GM23338 (cell line): ENCODE results near the gene STEAP3. TPM values are rescaled to one million over a fixed set of nuclear protein-coding genes. Genes with fewer than 3 reads are reported as not detected.

Source experiments
- ATAC-seq: fragments of 200-7000 bp; cut with Tn5 transposase; 3 replicates; pipeline ENCODE4 v1.9.1; 2020
- DNase-seq: peaks from one replicate; pipeline ENCODE4 v3.0.0-alpha.2; 2015; ENCODE audit warnings: low spot score
- H2AFZ ChIP-seq: fragments of 200-600 bp; sonication (generic); 2 replicates; pipeline ENCODE4 v1.8.0; 2016; ENCODE audit warnings: antibody characterized with exemption, mild to moderate bottlenecking, moderate library complexity
- H3F3A ChIP-seq: fragments of 200-600 bp; sonication (generic); replicated peaks from 2 replicates; pipeline ENCODE4 v1.8.0; 2017; ENCODE audit warnings: antibody characterized with exemption, mixed run types, low read depth
- H3K27ac ChIP-seq: fragments of 200-600 bp; sonication (generic); 2 replicates; pipeline ENCODE4 v1.6.1; 2016; ENCODE audit warnings: low read depth
- H3K27me3 ChIP-seq: fragments of 200-600 bp; sonication (generic); 2 replicates; pipeline ENCODE4 v1.8.0; 2016; ENCODE audit warnings: mild to moderate bottlenecking, mixed run types, moderate library complexity; ENCODE audit not compliant: insufficient read depth
- H3K36me3 ChIP-seq: fragments of 200-600 bp; sonication (generic); 2 replicates; pipeline ENCODE4 v1.8.0; 2016; ENCODE audit warnings: mild to moderate bottlenecking; ENCODE audit not compliant: insufficient read depth
- H3K4me1 ChIP-seq: fragments of 200-600 bp; sonication (generic); 2 replicates; pipeline ENCODE4 v1.8.0; 2016; ENCODE audit warnings: mild to moderate bottlenecking, moderate library complexity; ENCODE audit not compliant: insufficient read depth
- H3K4me2 ChIP-seq: fragments of 200-600 bp; sonication (generic); 2 replicates; pipeline ENCODE4 v1.7.1; 2017; ENCODE audit warnings: mixed run types
- H3K4me3 ChIP-seq: fragments of 200-600 bp; sonication (generic); 2 replicates; pipeline ENCODE4 v1.6.1; 2016; ENCODE audit warnings: mixed run types
- H3K79me2 ChIP-seq: fragments of 200-600 bp; sonication (generic); replicated peaks from 2 replicates; pipeline ENCODE4 v1.8.0; 2017; ENCODE audit warnings: mild to moderate bottlenecking; ENCODE audit not compliant: insufficient read depth
- H3K9me2 ChIP-seq: fragments of 200-600 bp; sonication (generic); 2 replicates; pipeline ENCODE4 v1.8.0; 2017; ENCODE audit not compliant: insufficient read depth
- H4K20me1 ChIP-seq: fragments of 200-600 bp; sonication (generic); replicated peaks from 2 replicates; pipeline ENCODE4 v1.8.0; 2017; ENCODE audit warnings: mild to moderate bottlenecking; ENCODE audit not compliant: insufficient read depth
- H3K27ac Mint-ChIP-seq: 2 replicates; pipeline ENCODE4 v1.8.0; 2020; ENCODE audit warnings: inconsistent platforms, mild to moderate bottlenecking, moderate library complexity, mixed read lengths
- H3K27me3 Mint-ChIP-seq: 3 replicates; pipeline ENCODE4 v1.8.0; 2022; ENCODE audit warnings: low read depth, mild to moderate bottlenecking, moderate library complexity, mixed read lengths, inconsistent platforms; ENCODE audit not compliant: insufficient read depth, poor library complexity
- H3K36me3 Mint-ChIP-seq: 3 replicates; pipeline ENCODE4 v1.8.0; 2021; ENCODE audit warnings: low read depth, mild to moderate bottlenecking, inconsistent platforms, moderate library complexity, mixed read lengths
- H3K4me1 Mint-ChIP-seq: 3 replicates; pipeline ENCODE4 v1.8.0; 2020; ENCODE audit warnings: mild to moderate bottlenecking, inconsistent platforms, mixed read lengths
- H3K4me3 Mint-ChIP-seq: 3 replicates; pipeline ENCODE4 v1.8.0; 2021; ENCODE audit warnings: moderate library complexity, mild to moderate bottlenecking, inconsistent platforms, mixed read lengths
- H3K9me3 Mint-ChIP-seq: 3 replicates; pipeline ENCODE4 v1.8.0; 2020; ENCODE audit warnings: moderate library complexity, mild to moderate bottlenecking, inconsistent platforms, mixed read lengths
- NANOG ChIP-seq: IDR thresholded peaks from 2 replicates; pipeline ENCODE4 v1.6.1; 2016; ENCODE audit warnings: antibody characterized with exemption, borderline replicate concordance
- POLR2AphosphoS5 ChIP-seq: IDR thresholded peaks from 2 replicates; pipeline ENCODE4 v1.6.1; 2016; ENCODE audit warnings: antibody characterized with exemption, low read depth
- ZNF331 ChIP-seq: fragments of 250-450 bp; sonication (Bioruptor Pico); IDR thresholded peaks from 2 replicates; pipeline ENCODE4 v1.5.0; 2020; ENCODE audit warnings: low read depth, mild to moderate bottlenecking, moderate library complexity
- polyA plus RNA-seq: library from polyadenylated mRNA; unstranded; fragments of >200 nt; fragmentation: Nextera tagmentation; extraction: Ambion mirVana; gene quantifications from 2 replicates; pipeline ENCODE4 v1.2.1, GENCODE V29; 2016
- total RNA-seq: library from RNA; depleted of rRNA; stranded (reverse); fragments of >200 nt; shearing (Covaris generic); gene quantifications from 2 replicates; pipeline ENCODE4 v1.2.3, GENCODE V29; 2014
- TF ChIP-seq, protein P1 (sequence below), 2 experiments: fragments of 200-600 bp in 1 of 2; sonication (generic) in 1 of 2; conservative IDR thresholded peaks; 2 replicates each; pipeline versions ENCODE4 v1.5.1 to v1.6.1; 2016 to 2017; ENCODE audit warnings: antibody characterized with exemption in 2 of 2, low read depth in 2 of 2, mild to moderate bottlenecking in 2 of 2, moderate library complexity in 1 of 2
- TF ChIP-seq, protein P2 (sequence below): fragments of 250-450 bp; sonication (Bioruptor Pico); IDR thresholded peaks from 2 replicates; pipeline ENCODE4 v1.5.0; 2020; ENCODE audit warnings: mild to moderate bottlenecking, moderate library complexity

STEAP3 gene
- total and polyA plus RNA-seq, 2 experiments from 2014 or later = 8.6 to 27.3 TPM

DNA sequence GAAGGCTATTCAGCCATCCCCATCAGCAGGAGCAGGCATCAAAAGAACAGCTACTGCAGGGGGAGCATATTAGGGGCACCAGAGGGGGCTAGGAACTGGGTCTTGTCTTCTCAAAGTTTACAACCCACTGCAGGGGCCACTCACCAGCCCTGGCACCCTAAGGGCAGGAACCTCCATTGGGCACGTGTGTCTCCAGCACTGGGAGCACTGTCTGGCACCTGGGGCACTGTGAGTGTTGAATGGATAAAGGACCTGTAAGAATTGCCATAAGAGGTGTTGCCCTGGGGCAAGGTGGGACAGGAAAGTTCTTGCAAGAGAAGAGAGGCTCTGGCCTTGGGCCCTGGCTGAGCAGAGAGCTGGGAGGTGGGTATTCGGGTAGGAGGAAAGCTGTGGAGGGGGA, 1.4 kb upstream of the STEAP3 start:
- Mint-ChIP-seq H3K27me3 (peaks cover 27% of the 10 kb centered on the region), H3K4me3 (no peak overlapping the region), H3K9me3 (no peaks in the 10 kb centered on the region), H3K36me3 (no peaks in the 10 kb centered on the region), H3K4me1 (peaks cover 48% of the 10 kb centered on the region), H3K27ac (no peak overlapping the region)
- Histone ChIP-seq H3K27me3 (peaks cover 14% of the 10 kb centered on the region), H3K4me1 (peaks cover 44% of the 10 kb centered on the region), H3K79me2 (0 out of 2 replicates have a peak, but pooled peaks cover 5% of the 10 kb centered on the region), H3K4me3 (no peak overlapping the region), H3K9me2 (peaks cover 4% of the 10 kb centered on the region; the same call in 1 of the 2 replicates), H2AFZ (no peak overlapping the region), H3K36me3 (no peaks in the 10 kb centered on the region), H3F3A (no peaks in the 10 kb centered on the region), H4K20me1 (peaks cover 3% of the 10 kb centered on the region; the same call in 1 of the 2 replicates), H3K27ac (no peak overlapping the region), H3K4me2 (peak overlapping the region; percentile 26; the same call in 1 of the 2 replicates)
- no peak for TF ChIP-seq NANOG
- TF ChIP-seq, protein P1, sequence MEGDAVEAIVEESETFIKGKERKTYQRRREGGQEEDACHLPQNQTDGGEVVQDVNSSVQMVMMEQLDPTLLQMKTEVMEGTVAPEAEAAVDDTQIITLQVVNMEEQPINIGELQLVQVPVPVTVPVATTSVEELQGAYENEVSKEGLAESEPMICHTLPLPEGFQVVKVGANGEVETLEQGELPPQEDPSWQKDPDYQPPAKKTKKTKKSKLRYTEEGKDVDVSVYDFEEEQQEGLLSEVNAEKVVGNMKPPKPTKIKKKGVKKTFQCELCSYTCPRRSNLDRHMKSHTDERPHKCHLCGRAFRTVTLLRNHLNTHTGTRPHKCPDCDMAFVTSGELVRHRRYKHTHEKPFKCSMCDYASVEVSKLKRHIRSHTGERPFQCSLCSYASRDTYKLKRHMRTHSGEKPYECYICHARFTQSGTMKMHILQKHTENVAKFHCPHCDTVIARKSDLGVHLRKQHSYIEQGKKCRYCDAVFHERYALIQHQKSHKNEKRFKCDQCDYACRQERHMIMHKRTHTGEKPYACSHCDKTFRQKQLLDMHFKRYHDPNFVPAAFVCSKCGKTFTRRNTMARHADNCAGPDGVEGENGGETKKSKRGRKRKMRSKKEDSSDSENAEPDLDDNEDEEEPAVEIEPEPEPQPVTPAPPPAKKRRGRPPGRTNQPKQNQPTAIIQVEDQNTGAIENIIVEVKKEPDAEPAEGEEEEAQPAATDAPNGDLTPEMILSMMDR (conservative IDR thresholded peaks at IDR 0.05; ENCODE audit: low read depth in 2 of 2) = no peak
- DNase-seq (no peak), ATAC-seq (no peak)

DNA sequence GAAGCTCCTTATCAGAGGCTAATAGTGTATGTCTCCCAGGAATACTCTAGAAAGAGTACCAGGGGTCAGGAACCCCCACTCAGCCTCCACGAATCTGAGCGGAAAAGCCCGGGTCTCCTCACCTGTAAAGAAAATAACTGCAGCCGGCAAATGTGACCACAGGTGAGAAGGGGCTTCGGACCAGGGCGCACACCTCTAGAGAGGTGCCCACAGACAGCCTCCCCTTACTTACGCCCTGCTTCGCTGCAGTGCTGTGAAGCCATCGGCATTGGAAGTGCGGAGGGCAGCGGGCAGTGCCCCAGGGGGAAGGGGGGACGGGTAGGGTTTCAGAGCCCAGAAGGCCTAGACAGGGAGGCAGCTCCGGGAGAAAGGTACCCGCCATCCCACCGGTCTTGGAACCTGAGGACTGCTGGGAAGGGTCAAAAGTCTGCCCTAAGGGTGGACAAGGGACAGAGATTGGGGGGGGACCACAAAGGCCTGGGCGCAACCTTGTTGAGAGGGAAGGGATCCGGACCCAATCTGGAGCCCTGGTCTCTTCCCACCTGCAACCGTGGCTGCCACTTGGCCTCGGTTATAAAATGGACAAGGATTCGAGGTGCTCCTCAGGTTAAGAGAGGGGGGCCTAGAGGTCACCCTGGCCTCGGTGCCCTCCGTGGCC, 642 bp upstream of the STEAP3 start:
- no peaks in the 10 kb centered on the region for H3K9me3 Mint-ChIP-seq
- H3K27me3 Mint-ChIP-seq = peaks cover 24% of the 10 kb centered on the region
- Histone ChIP-seq H3F3A (no peaks in the 10 kb centered on the region), H3K4me3 (peak overlapping the region; percentile 75), H3K27ac (no peak overlapping the region), H2AFZ (peak overlapping the region; percentile 94), H3K9me2 (no peaks in the 10 kb centered on the region), H3K4me2 (peak overlapping the region; percentile 88), H4K20me1 (peaks cover 3% of the 10 kb centered on the region; the same call in 1 of the 2 replicates), H3K36me3 (no peaks in the 10 kb centered on the region), H3K27me3 (peaks cover 14% of the 10 kb centered on the region), H3K79me2 (0 out of 2 replicates have a peak, but pooled peaks cover 5% of the 10 kb centered on the region), H3K4me1 (peaks cover 42% of the 10 kb centered on the region)
- H3K4me3 Mint-ChIP-seq = peak overlapping the region; percentile 65
- TF ChIP-seq, protein P2, sequence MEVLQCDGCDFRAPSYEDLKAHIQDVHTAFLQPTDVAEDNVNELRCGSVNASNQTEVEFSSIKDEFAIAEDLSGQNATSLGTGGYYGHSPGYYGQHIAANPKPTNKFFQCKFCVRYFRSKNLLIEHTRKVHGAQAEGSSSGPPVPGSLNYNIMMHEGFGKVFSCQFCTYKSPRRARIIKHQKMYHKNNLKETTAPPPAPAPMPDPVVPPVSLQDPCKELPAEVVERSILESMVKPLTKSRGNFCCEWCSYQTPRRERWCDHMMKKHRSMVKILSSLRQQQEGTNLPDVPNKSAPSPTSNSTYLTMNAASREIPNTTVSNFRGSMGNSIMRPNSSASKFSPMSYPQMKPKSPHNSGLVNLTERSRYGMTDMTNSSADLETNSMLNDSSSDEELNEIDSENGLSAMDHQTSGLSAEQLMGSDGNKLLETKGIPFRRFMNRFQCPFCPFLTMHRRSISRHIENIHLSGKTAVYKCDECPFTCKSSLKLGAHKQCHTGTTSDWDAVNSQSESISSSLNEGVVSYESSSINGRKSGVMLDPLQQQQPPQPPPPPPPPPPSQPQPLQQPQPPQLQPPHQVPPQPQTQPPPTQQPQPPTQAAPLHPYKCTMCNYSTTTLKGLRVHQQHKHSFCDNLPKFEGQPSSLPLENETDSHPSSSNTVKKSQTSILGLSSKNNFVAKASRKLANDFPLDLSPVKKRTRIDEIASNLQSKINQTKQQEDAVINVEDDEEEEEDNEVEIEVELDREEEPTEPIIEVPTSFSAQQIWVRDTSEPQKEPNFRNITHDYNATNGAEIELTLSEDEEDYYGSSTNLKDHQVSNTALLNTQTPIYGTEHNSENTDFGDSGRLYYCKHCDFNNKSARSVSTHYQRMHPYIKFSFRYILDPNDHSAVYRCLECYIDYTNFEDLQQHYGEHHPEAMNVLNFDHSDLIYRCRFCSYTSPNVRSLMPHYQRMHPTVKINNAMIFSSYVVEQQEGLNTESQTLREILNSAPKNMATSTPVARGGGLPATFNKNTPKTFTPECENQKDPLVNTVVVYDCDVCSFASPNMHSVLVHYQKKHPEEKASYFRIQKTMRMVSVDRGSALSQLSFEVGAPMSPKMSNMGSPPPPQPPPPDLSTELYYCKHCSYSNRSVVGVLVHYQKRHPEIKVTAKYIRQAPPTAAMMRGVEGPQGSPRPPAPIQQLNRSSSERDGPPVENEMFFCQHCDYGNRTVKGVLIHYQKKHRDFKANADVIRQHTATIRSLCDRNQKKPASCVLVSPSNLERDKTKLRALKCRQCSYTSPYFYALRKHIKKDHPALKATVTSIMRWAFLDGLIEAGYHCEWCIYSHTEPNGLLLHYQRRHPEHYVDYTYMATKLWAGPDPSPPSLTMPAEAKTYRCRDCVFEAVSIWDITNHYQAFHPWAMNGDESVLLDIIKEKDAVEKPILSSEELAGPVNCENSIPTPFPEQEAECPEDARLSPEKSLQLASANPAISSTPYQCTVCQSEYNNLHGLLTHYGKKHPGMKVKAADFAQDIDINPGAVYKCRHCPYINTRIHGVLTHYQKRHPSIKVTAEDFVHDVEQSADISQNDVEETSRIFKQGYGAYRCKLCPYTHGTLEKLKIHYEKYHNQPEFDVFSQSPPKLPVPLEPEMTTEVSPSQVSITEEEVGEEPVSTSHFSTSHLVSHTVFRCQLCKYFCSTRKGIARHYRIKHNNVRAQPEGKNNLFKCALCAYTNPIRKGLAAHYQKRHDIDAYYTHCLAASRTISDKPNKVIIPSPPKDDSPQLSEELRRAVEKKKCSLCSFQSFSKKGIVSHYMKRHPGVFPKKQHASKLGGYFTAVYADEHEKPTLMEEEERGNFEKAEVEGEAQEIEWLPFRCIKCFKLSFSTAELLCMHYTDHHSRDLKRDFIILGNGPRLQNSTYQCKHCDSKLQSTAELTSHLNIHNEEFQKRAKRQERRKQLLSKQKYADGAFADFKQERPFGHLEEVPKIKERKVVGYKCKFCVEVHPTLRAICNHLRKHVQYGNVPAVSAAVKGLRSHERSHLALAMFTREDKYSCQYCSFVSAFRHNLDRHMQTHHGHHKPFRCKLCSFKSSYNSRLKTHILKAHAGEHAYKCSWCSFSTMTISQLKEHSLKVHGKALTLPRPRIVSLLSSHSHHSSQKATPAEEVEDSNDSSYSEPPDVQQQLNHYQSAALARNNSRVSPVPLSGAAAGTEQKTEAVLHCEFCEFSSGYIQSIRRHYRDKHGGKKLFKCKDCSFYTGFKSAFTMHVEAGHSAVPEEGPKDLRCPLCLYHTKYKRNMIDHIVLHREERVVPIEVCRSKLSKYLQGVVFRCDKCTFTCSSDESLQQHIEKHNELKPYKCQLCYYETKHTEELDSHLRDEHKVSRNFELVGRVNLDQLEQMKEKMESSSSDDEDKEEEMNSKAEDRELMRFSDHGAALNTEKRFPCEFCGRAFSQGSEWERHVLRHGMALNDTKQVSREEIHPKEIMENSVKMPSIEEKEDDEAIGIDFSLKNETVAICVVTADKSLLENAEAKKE (CRISPR knock-in tag) = no peak
- no peak for TF ChIP-seq ZNF331 (CRISPR knock-in tag)
- TF ChIP-seq POLR2AphosphoS5 = no peak
- H3K4me1 Mint-ChIP-seq = peaks cover 44% of the 10 kb centered on the region
- no peaks in the 10 kb centered on the region for H3K36me3 Mint-ChIP-seq
- DNase-seq = peak; percentile 15
- H3K27ac Mint-ChIP-seq = no peak overlapping the region
- peak; percentile 2 for ATAC-seq
